Neural progenitor cell (in vitro differentiated cells): ENCODE data around the gene RERG. TPM values are rescaled to one million over a fixed set of nuclear protein-coding genes. Genes with fewer than 3 reads are reported as not detected.

Source experiments
- DNase-seq: peaks from one replicate; pipeline ENCODE4 v3.0.0-alpha.2; 2016; ENCODE audit warnings: low spot score
- H2AFZ ChIP-seq: fragments of 200-600 bp; sonication (generic); replicated peaks from 2 replicates; pipeline ENCODE4 v1.6.1; 2016; ENCODE audit warnings: antibody characterized with exemption
- H3F3A ChIP-seq: fragments of 200-600 bp; sonication (generic); 2 replicates; pipeline ENCODE4 v1.6.1; 2016; ENCODE audit warnings: antibody characterized with exemption, low read depth
- H3K27ac ChIP-seq: fragments of 200-600 bp; sonication (generic); 2 replicates; pipeline ENCODE4 v1.5.1; 2016; ENCODE audit warnings: mild to moderate bottlenecking
- H3K27me3 ChIP-seq: fragments of 200-600 bp; sonication (generic); 2 replicates; pipeline ENCODE4 v1.6.1; 2016; ENCODE audit warnings: mild to moderate bottlenecking, moderate library complexity
- H3K36me3 ChIP-seq: fragments of 200-600 bp; sonication (generic); 2 replicates; pipeline ENCODE4 v1.5.1; 2016
- H3K4me1 ChIP-seq: fragments of 200-600 bp; sonication (generic); 2 replicates; pipeline ENCODE4 v1.6.1; 2016; ENCODE audit warnings: mixed run types
- H3K4me2 ChIP-seq: fragments of 200-600 bp; sonication (generic); 2 replicates; pipeline ENCODE4 v1.6.1; 2016
- H3K4me3 ChIP-seq: fragments of 200-600 bp; sonication (generic); 2 replicates; pipeline ENCODE4 v1.5.1; 2016
- H3K79me2 ChIP-seq: fragments of 200-600 bp; sonication (generic); 2 replicates; pipeline ENCODE4 v1.6.1; 2016; ENCODE audit warnings: low read depth
- H3K9ac ChIP-seq: fragments of 200-600 bp; sonication (generic); 2 replicates; pipeline ENCODE4 v1.6.1; 2016
- H3K9me3 ChIP-seq: fragments of 200-600 bp; sonication (generic); 2 replicates; pipeline ENCODE4 v1.5.1; 2016; ENCODE audit warnings: low read depth
- H4K20me1 ChIP-seq: fragments of 200-600 bp; sonication (generic); 2 replicates; pipeline ENCODE4 v1.6.1; 2016; ENCODE audit warnings: low read depth
- H3K27ac Mint-ChIP-seq: 3 replicates; pipeline ENCODE4 v1.8.0; 2021; ENCODE audit warnings: mixed read lengths
- H3K27me3 Mint-ChIP-seq: 2 replicates; pipeline ENCODE4 v1.8.0; 2022; ENCODE audit warnings: low read depth, mild to moderate bottlenecking, inconsistent platforms, moderate library complexity, mixed read lengths; ENCODE audit not compliant: insufficient read depth
- H3K36me3 Mint-ChIP-seq: 3 replicates; pipeline ENCODE4 v1.8.0; 2021; ENCODE audit warnings: mixed read lengths
- H3K4me1 Mint-ChIP-seq: 3 replicates; pipeline ENCODE4 v1.8.0; 2021; ENCODE audit warnings: mixed read lengths
- H3K4me3 Mint-ChIP-seq: 3 replicates; pipeline ENCODE4 v1.8.0; 2021; ENCODE audit warnings: mild to moderate bottlenecking, moderate library complexity, mixed read lengths
- H3K9me3 Mint-ChIP-seq: 3 replicates; pipeline ENCODE4 v1.8.0; 2020; ENCODE audit warnings: mixed read lengths
- CTCF ChIP-seq: fragments of 200-600 bp; sonication (generic); IDR thresholded peaks from 2 replicates; pipeline ENCODE4 v1.5.1; 2017; ENCODE audit warnings: antibody characterized with exemption, mild to moderate bottlenecking
- EZH2 ChIP-seq: fragments of 200-600 bp; sonication (generic); IDR thresholded peaks from 2 replicates; pipeline ENCODE4 v1.6.1; 2017; ENCODE audit warnings: antibody characterized with exemption, mild to moderate bottlenecking, moderate library complexity
- EZH2phosphoT487 ChIP-seq: fragments of 200-600 bp; sonication (generic); IDR thresholded peaks from 2 replicates; pipeline ENCODE4 v1.6.1; 2017; ENCODE audit warnings: antibody characterized with exemption
- total RNA-seq: library from RNA; depleted of rRNA; stranded (reverse); fragments of >200 nt; gene quantifications from 2 replicates; pipeline ENCODE4 v1.2.3, GENCODE V29; 2015; ENCODE audit warnings: low replicate concordance

Gene RERG
- total RNA-seq, 1 donor from 2014 or later: 0.06 TPM

GRCh38 chr12:15268309-15268708 is 47.1 kb upstream of the RERG start:
- Mint-ChIP-seq H3K9me3 (no peaks in the 10 kb centered on the region), H3K4me1 (peaks cover 3% of the 10 kb centered on the region)
- H3K9me3 ChIP-seq: no peaks in the 10 kb centered on the region

GRCh38 chr12:15265875-15266274 is 44.7 kb upstream of the RERG start:
- H3K27ac ChIP-seq: no peak overlapping the region

More at GRCh38 chr12:15268309-15268708, 47.1 kb upstream of the RERG start:
- TF ChIP-seq EZH2 (no peak), CTCF (no peak), EZH2phosphoT487 (no peak)
- peaks cover 8% of the 10 kb centered on the region for H3K4me1 ChIP-seq
- H3F3A ChIP-seq: peaks cover 3% of the 10 kb centered on the region
- H3K36me3 Mint-ChIP-seq: no peaks in the 10 kb centered on the region
- H3K79me2 ChIP-seq: no peaks in the 10 kb centered on the region
- no peak overlapping the region for H3K9ac ChIP-seq
- H3K4me3 ChIP-seq: no peak overlapping the region
- H3K36me3 ChIP-seq: no peaks in the 10 kb centered on the region
- H3K27ac ChIP-seq: no peak overlapping the region
- no peak for DNase-seq
- H4K20me1 ChIP-seq: no peaks in the 10 kb centered on the region
- H3K27ac Mint-ChIP-seq: no peak overlapping the region
- H2AFZ ChIP-seq: no peak overlapping the region
- no peak overlapping the region for H3K4me2 ChIP-seq
- H3K27me3 Mint-ChIP-seq: peaks cover 2% of the 10 kb centered on the region
- H3K27me3 ChIP-seq: no peaks in the 10 kb centered on the region
- no peak overlapping the region for H3K4me3 Mint-ChIP-seq

GRCh38 chr12:15256761-15257160 is 35.5 kb upstream of the RERG start:
- peaks cover 5% of the 10 kb centered on the region for H3K27me3 ChIP-seq
- peaks cover 7% of the 10 kb centered on the region for H3F3A ChIP-seq
- Mint-ChIP-seq H3K27me3 (no peaks in the 10 kb centered on the region), H3K9me3 (peaks cover 3% of the 10 kb centered on the region), H3K27ac (no peak overlapping the region), H3K36me3 (no peaks in the 10 kb centered on the region), H3K4me1 (peaks cover 28% of the 10 kb centered on the region), H3K4me3 (no peak overlapping the region)
- H3K9me3 ChIP-seq: no peaks in the 10 kb centered on the region
- H3K4me3 ChIP-seq: no peak overlapping the region
- no peak overlapping the region for H2AFZ ChIP-seq
- H4K20me1 ChIP-seq: no peaks in the 10 kb centered on the region
- no peak overlapping the region for H3K4me2 ChIP-seq
- DNase-seq: no peak
- H3K4me1 ChIP-seq: peaks cover 17% of the 10 kb centered on the region
- no peaks in the 10 kb centered on the region for H3K79me2 ChIP-seq
- H3K9ac ChIP-seq: no peak overlapping the region
- TF ChIP-seq EZH2 (no peak), EZH2phosphoT487 (no peak), CTCF (no peak)
- no peaks in the 10 kb centered on the region for H3K36me3 ChIP-seq
- no peak overlapping the region for H3K27ac ChIP-seq

More at GRCh38 chr12:15265875-15266274, 44.7 kb upstream of the RERG start:
- peaks cover 3% of the 10 kb centered on the region for H3K4me1 Mint-ChIP-seq
- no peak overlapping the region for H3K27ac Mint-ChIP-seq
- H3K9ac ChIP-seq: no peak overlapping the region
- TF ChIP-seq CTCF: no peak
- TF ChIP-seq EZH2: no peak
- no peak for TF ChIP-seq EZH2phosphoT487
- no peak overlapping the region for H2AFZ ChIP-seq
- H3K79me2 ChIP-seq: no peaks in the 10 kb centered on the region
- peaks cover 8% of the 10 kb centered on the region for H3K4me1 ChIP-seq
- no peaks in the 10 kb centered on the region for H4K20me1 ChIP-seq
- H3K4me3 Mint-ChIP-seq: no peak overlapping the region
- DNase-seq: no peak
- no peaks in the 10 kb centered on the region for H3K27me3 Mint-ChIP-seq
- no peaks in the 10 kb centered on the region for H3K9me3 ChIP-seq
- no peaks in the 10 kb centered on the region for H3K36me3 Mint-ChIP-seq
- no peaks in the 10 kb centered on the region for H3K27me3 ChIP-seq
- no peak overlapping the region for H3K4me3 ChIP-seq
- H3F3A ChIP-seq: peaks cover 3% of the 10 kb centered on the region
- no peak overlapping the region for H3K4me2 ChIP-seq
- H3K9me3 Mint-ChIP-seq: no peaks in the 10 kb centered on the region
- H3K36me3 ChIP-seq: no peaks in the 10 kb centered on the region
